WTC11 (cell line): ENCODE data around the gene ALKBH2. TPM values are rescaled to one million over a fixed set of nuclear protein-coding genes. Genes with fewer than 3 reads are reported as not detected.

Experiments used
- ATAC-seq: fragments of 200-7000 bp; cut with Tn5 transposase; 2 replicates; pipeline ENCODE4 v1.10.0; 2021; ENCODE audit warnings: mild to moderate bottlenecking, moderate library complexity
- Bru-seq: library from RNA; stranded (reverse); fragments of 400-500 nt; gene quantifications from one replicate; lab custom pipeline; 2021; lab: Mats Ljungman, UMichigan
- CTCF ChIA-PET: fragments of 300-600 bp; sonication (Branson Sonifier 250); formaldehyde crosslinking; loops from one replicate; lab custom pipeline; 2021; ENCODE audit warnings: antibody characterized with exemption; lab: Charles Lee
- POLR2A ChIA-PET: fragments of 350-600 bp; sonication (Branson Sonifier 250); formaldehyde crosslinking; loops from one replicate; lab custom pipeline; 2021; ENCODE audit warnings: antibody characterized with exemption; lab: Charles Lee
- DNase-seq: peaks from one replicate; pipeline ENCODE4 v3.0.0; 2021; ENCODE audit warnings: low spot score
- H3K27ac Mint-ChIP-seq: 2 replicates; pipeline ENCODE4 v1.8.0; 2021; ENCODE audit warnings: mixed read lengths
- H3K27me3 Mint-ChIP-seq: 2 replicates; pipeline ENCODE4 v1.8.0; 2021; ENCODE audit warnings: low read depth, mild to moderate bottlenecking, moderate library complexity, mixed read lengths
- H3K36me3 Mint-ChIP-seq: 2 replicates; pipeline ENCODE4 v1.8.0; 2021; ENCODE audit warnings: mixed read lengths
- H3K4me1 Mint-ChIP-seq: 2 replicates; pipeline ENCODE4 v1.8.0; 2022; ENCODE audit warnings: mixed read lengths
- H3K4me3 Mint-ChIP-seq: 2 replicates; pipeline ENCODE4 v1.8.0; 2021; ENCODE audit warnings: mild to moderate bottlenecking, moderate library complexity, mixed read lengths
- H3K9me3 Mint-ChIP-seq: 2 replicates; pipeline ENCODE4 v1.8.0; 2021; ENCODE audit warnings: mixed read lengths
- ATF6 ChIP-seq: sonication (generic); formaldehyde crosslinking; IDR thresholded peaks from 2 replicates; pipeline ENCODE4 v1.8.1; 2023; ENCODE audit warnings: mild to moderate bottlenecking, missing genetic modification reagents
- CTCF ChIP-seq: fragments of 200-600 bp; IDR thresholded peaks from 2 replicates; pipeline ENCODE4 v1.8.0; 2022; ENCODE audit warnings: antibody characterized with exemption
- E2F4 ChIP-seq: sonication (generic); formaldehyde crosslinking; IDR thresholded peaks from 2 replicates; pipeline ENCODE4 v1.8.1; 2022; ENCODE audit warnings: low read depth, mild to moderate bottlenecking, moderate library complexity, missing genetic modification reagents, borderline replicate concordance
- ERG ChIP-seq: fragments of 250-450 bp; sonication (Bioruptor Pico); IDR thresholded peaks from 2 replicates; pipeline ENCODE4 v1.8.0; 2021; ENCODE audit warnings: mild to moderate bottlenecking
- GTF2I ChIP-seq: fragments of 250-450 bp; sonication (Bioruptor Pico); conservative IDR thresholded peaks from 2 replicates; pipeline ENCODE4 v1.4.0; 2021; ENCODE audit warnings: mild to moderate bottlenecking
- IRF2 ChIP-seq: sonication (generic); formaldehyde crosslinking; IDR thresholded peaks from 2 replicates; pipeline ENCODE4 v1.8.0; 2022; ENCODE audit warnings: low read depth, missing genetic modification reagents, borderline replicate concordance
- PREB ChIP-seq: sonication (generic); formaldehyde crosslinking; IDR thresholded peaks from 2 replicates; pipeline ENCODE4 v1.8.1; 2022; ENCODE audit warnings: mild to moderate bottlenecking, missing genetic modification reagents, moderate library complexity, borderline replicate concordance
- SOX15 ChIP-seq: fragments of 250-450 bp; sonication (Bioruptor Pico); IDR thresholded peaks from 2 replicates; pipeline ENCODE4 v1.9.0; 2021; ENCODE audit warnings: mild to moderate bottlenecking
- TCF7 ChIP-seq: sonication (generic); formaldehyde crosslinking; IDR thresholded peaks from 2 replicates; pipeline ENCODE4 v1.8.0; 2022; ENCODE audit warnings: mild to moderate bottlenecking, low read depth, missing genetic modification reagents, moderate library complexity
- TP53 ChIP-seq: sonication (generic); formaldehyde crosslinking; IDR thresholded peaks from 2 replicates; pipeline ENCODE4 v1.8.1; 2023; ENCODE audit warnings: mild to moderate bottlenecking, missing genetic modification reagents
- ZNF425 ChIP-seq: fragments of 250-450 bp; sonication (Bioruptor Pico); conservative IDR thresholded peaks from 2 replicates; pipeline ENCODE4 v1.9.0; 2021; ENCODE audit warnings: mild to moderate bottlenecking
- long read RNA-seq, 3 experiments: library from RNA in 1 of 3; library from capped mRNA in 1 of 3; library from polyadenylated mRNA in 1 of 3; unstranded in 2 of 3; stranded (forward) in 1 of 3; transcript quantifications; one replicate each; pipeline ENCODE4 v2.0.0, GENCODE V29; 2021
- total RNA-seq: library from RNA; stranded (reverse); gene quantifications from 3 replicates; pipeline ENCODE4 v1.2.3, GENCODE V29; 2021
- TF ChIP-seq, protein P1 (sequence below): sonication (generic); formaldehyde crosslinking; IDR thresholded peaks from 2 replicates; pipeline ENCODE4 v1.8.0; 2022; ENCODE audit warnings: missing genetic modification reagents
- TF ChIP-seq, protein P2 (sequence below): fragments of 250-450 bp; sonication (Bioruptor Pico); IDR thresholded peaks from 2 replicates; pipeline ENCODE4 v1.9.0; 2021; ENCODE audit warnings: moderate library complexity, mild to moderate bottlenecking, inconsistent platforms, borderline replicate concordance
- TF ChIP-seq, protein P3 (sequence below): sonication (generic); formaldehyde crosslinking; IDR thresholded peaks from 2 replicates; pipeline ENCODE4 v1.8.1; 2022; ENCODE audit warnings: mild to moderate bottlenecking, moderate library complexity, missing genetic modification reagents
- TF ChIP-seq, protein P4 (sequence below): fragments of 250-450 bp; sonication (Bioruptor Pico); IDR thresholded peaks from 2 replicates; pipeline ENCODE4 v1.9.0; 2021; ENCODE audit warnings: mild to moderate bottlenecking

Gene ALKBH2
- total RNA-seq (15.2 to 20.7 TPM (median 19.8 TPM) in 3 replicates), Bru-seq, nascent RNA (percentile 66 among the genes with signal in this experiment)
- long read RNA-seq, experiment 1, transcript ALKBH2-201 (4 exons, 1,030 nt), result major isoform, 10 of 36 reads
- long read RNA-seq, experiment 1, transcript ALKBH2-202 (4 exons, 1,159 nt), result minor isoform, 9 of 36 reads
- long read RNA-seq, experiment 1, partial matches to known transcripts, result 7 of 36 reads
- long read RNA-seq, experiment 1, other reads (novel, unspliced or antisense), result 8 of 36 reads
- long read RNA-seq, experiment 2, transcript ALKBH2-202 (4 exons, 1,159 nt), result major isoform, 10 of 32 reads
- long read RNA-seq, experiment 2, transcript ALKBH2-203 (2 exons, 574 nt), result minor isoform, 6 of 32 reads
- long read RNA-seq, experiment 2, transcript ALKBH2-201 (4 exons, 1,030 nt), result minor isoform, 8 of 32 reads
- long read RNA-seq, experiment 2, partial matches to known transcripts, result 3 of 32 reads
- long read RNA-seq, experiment 2, other reads (novel, unspliced or antisense), result 4 of 32 reads
- long read RNA-seq, experiment 3, transcript ALKBH2-202 (4 exons, 1,159 nt), result major isoform, 13 of 51 reads
- long read RNA-seq, experiment 3, transcript ALKBH2-201 (4 exons, 1,030 nt), result major isoform, 13 of 51 reads
- long read RNA-seq, experiment 3, partial matches to known transcripts, result 8 of 51 reads
- long read RNA-seq, experiment 3, other reads (novel, unspliced or antisense), result 15 of 51 reads

- Mint-ChIP-seq H3K4me1 (peaks cover 14% of the 10 kb centered on the region), H3K27me3 (peaks cover 12% of the 10 kb centered on the region), H3K36me3 (peaks cover 15% of the 10 kb centered on the region; the same call in 1 of the 2 replicates), H3K4me3 (peak within 1 kb of the TSS; percentile 59), H3K9me3 (no peaks in the 10 kb centered on the region), H3K27ac (no peak within 1 kb of the TSS)
- DNase-seq (peak; percentile 89), ATAC-seq (peak; percentile 59)
- CTCF ChIA-PET, result interaction anchor here (0.7 to 2.6 kb wide), 7 partner anchors 18 to 289 kb away, joined by 3 to 9 read pairs (median 3); partner anchors contain the start of gene USP30
- POLR2A ChIA-PET, result interaction anchor here (0.6 to 1.4 kb wide), 4 partner anchors 11 to 291 kb away, joined by 3 to 4 read pairs (median 3); no protein-coding TSS in a partner anchor
- TF ChIP-seq TP53 (peak; percentile 94), E2F4 (CRISPR knock-in tag) (no peak), SOX15 (CRISPR knock-in tag) (no peak), IRF2 (no peak), PREB (CRISPR knock-in tag) (peak; percentile 95; the same call in 1 of the 2 replicates), ATF6 (CRISPR knock-in tag) (no peak), GTF2I (CRISPR knock-in tag) (peak; percentile 40; the same call in 1 of the 2 replicates), TCF7 (CRISPR knock-in tag) (no peak), CTCF (peak; percentile 89), ERG (CRISPR knock-in tag) (no peak), ZNF425 (no peak)
- TF ChIP-seq, protein P1, sequence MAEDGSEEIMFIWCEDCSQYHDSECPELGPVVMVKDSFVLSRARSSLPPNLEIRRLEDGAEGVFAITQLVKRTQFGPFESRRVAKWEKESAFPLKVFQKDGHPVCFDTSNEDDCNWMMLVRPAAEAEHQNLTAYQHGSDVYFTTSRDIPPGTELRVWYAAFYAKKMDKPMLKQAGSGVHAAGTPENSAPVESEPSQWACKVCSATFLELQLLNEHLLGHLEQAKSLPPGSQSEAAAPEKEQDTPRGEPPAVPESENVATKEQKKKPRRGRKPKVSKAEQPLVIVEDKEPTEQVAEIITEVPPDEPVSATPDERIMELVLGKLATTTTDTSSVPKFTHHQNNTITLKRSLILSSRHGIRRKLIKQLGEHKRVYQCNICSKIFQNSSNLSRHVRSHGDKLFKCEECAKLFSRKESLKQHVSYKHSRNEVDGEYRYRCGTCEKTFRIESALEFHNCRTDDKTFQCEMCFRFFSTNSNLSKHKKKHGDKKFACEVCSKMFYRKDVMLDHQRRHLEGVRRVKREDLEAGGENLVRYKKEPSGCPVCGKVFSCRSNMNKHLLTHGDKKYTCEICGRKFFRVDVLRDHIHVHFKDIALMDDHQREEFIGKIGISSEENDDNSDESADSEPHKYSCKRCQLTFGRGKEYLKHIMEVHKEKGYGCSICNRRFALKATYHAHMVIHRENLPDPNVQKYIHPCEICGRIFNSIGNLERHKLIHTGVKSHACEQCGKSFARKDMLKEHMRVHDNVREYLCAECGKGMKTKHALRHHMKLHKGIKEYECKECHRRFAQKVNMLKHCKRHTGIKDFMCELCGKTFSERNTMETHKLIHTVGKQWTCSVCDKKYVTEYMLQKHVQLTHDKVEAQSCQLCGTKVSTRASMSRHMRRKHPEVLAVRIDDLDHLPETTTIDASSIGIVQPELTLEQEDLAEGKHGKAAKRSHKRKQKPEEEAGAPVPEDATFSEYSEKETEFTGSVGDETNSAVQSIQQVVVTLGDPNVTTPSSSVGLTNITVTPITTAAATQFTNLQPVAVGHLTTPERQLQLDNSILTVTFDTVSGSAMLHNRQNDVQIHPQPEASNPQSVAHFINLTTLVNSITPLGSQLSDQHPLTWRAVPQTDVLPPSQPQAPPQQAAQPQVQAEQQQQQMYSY, result peak; percentile 46
- TF ChIP-seq, protein P2, sequence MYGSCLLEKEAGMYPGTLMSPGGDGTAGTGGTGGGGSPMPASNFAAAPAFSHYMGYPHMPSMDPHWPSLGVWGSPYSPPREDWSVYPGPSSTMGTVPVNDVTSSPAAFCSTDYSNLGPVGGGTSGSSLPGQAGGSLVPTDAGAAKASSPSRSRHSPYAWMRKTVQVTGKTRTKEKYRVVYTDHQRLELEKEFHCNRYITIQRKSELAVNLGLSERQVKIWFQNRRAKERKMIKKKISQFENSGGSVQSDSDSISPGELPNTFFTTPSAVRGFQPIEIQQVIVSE (CRISPR knock-in tag), result no peak
- TF ChIP-seq, protein P3, sequence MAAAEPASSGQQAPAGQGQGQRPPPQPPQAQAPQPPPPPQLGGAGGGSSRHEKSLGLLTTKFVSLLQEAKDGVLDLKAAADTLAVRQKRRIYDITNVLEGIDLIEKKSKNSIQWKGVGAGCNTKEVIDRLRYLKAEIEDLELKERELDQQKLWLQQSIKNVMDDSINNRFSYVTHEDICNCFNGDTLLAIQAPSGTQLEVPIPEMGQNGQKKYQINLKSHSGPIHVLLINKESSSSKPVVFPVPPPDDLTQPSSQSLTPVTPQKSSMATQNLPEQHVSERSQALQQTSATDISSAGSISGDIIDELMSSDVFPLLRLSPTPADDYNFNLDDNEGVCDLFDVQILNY (CRISPR knock-in tag), result peak; percentile 89
- TF ChIP-seq, protein P4, sequence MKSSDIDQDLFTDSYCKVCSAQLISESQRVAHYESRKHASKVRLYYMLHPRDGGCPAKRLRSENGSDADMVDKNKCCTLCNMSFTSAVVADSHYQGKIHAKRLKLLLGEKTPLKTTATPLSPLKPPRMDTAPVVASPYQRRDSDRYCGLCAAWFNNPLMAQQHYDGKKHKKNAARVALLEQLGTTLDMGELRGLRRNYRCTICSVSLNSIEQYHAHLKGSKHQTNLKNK (CRISPR knock-in tag), result no peak
Measured at GRCh38 chr12:109093022-109093918, at the start of gene ALKBH2. Gene ALKBH2 (minus strand): TSS chr12:109093472. CDS start chr12:109092786, 686 bp downstream.
